ENCODE results near the gene COMTD1.
"Not testable (repeated sequence)": the region's sequence is repeated elsewhere in the genome, so short reads cannot be mapped to it uniquely, and the experiment has no call there.

Gene COMTD1

DNA sequence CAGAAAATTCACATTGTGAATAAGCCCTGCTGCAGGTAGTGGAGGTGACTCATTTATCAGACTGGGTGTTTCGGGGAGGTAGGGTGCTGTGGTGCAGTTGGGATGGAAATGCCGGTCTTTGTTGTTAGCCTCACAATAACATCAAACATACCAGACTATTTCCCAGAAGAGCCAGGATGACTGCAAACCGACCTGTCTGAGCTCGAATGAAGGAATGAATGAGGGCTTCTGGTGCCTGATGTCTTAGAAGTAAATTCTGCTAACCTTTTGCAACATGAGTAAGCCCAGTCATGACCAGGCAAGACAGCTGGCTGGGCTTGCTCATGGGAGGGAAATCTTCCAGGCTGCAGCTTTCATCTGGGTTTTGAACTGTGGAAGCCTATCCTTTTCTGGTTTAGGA, 27.6 kb downstream of the COMTD1 start:
- ATAC-seq: no peak
- TF ChIP-seq ZNF565 (CRISPR knock-in tag; conservative IDR thresholded peaks at IDR 0.05; ENCODE audit: low read depth) (no peak), OSR1 (CRISPR knock-in tag; IDR thresholded peaks at IDR 0.05) (no peak), ZFP3 (CRISPR knock-in tag; IDR thresholded peaks at IDR 0.05) (no peak), TSHZ2 (CRISPR knock-in tag; IDR thresholded peaks at IDR 0.05) (no peak), BACH2 (CRISPR knock-in tag; IDR thresholded peaks at IDR 0.05; ENCODE audit: borderline replicate concordance) (no peak), TOX (CRISPR knock-in tag; IDR thresholded peaks at IDR 0.05; ENCODE audit: borderline replicate concordance) (no peak), ZNF70 (CRISPR knock-in tag; IDR thresholded peaks at IDR 0.05) (no peak), ARNTL (CRISPR knock-in tag; IDR thresholded peaks at IDR 0.05; ENCODE audit: borderline replicate concordance, low read depth) (no peak), PPARA (CRISPR knock-in tag; IDR thresholded peaks at IDR 0.05; ENCODE audit: borderline replicate concordance) (no peak), ISL1 (CRISPR knock-in tag; IDR thresholded peaks at IDR 0.05) (no peak), ZNF8 (CRISPR knock-in tag; IDR thresholded peaks at IDR 0.05) (no peak), TCF4 (CRISPR knock-in tag; IDR thresholded peaks at IDR 0.05; ENCODE audit: borderline replicate concordance) (no peak), SNAI2 (CRISPR knock-in tag; IDR thresholded peaks at IDR 0.05) (no peak)
- TF ChIP-seq, protein P1, sequence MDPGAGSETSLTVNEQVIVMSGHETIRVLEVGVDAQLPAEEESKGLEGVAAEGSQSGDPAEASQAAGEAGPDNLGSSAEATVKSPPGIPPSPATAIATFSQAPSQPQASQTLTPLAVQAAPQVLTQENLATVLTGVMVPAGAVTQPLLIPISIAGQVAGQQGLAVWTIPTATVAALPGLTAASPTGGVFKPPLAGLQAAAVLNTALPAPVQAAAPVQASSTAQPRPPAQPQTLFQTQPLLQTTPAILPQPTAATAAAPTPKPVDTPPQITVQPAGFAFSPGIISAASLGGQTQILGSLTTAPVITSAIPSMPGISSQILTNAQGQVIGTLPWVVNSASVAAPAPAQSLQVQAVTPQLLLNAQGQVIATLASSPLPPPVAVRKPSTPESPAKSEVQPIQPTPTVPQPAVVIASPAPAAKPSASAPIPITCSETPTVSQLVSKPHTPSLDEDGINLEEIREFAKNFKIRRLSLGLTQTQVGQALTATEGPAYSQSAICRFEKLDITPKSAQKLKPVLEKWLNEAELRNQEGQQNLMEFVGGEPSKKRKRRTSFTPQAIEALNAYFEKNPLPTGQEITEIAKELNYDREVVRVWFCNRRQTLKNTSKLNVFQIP (CRISPR knock-in tag; IDR thresholded peaks at IDR 0.05; ENCODE audit: borderline replicate concordance, low read depth): no peak

GRCh38 chr10:75207857-75208144, 28.0 kb downstream of the COMTD1 start:
- no peak for ATAC-seq
- TF ChIP-seq PPARA (CRISPR knock-in tag; IDR thresholded peaks at IDR 0.05; ENCODE audit: borderline replicate concordance): no peak

DNA sequence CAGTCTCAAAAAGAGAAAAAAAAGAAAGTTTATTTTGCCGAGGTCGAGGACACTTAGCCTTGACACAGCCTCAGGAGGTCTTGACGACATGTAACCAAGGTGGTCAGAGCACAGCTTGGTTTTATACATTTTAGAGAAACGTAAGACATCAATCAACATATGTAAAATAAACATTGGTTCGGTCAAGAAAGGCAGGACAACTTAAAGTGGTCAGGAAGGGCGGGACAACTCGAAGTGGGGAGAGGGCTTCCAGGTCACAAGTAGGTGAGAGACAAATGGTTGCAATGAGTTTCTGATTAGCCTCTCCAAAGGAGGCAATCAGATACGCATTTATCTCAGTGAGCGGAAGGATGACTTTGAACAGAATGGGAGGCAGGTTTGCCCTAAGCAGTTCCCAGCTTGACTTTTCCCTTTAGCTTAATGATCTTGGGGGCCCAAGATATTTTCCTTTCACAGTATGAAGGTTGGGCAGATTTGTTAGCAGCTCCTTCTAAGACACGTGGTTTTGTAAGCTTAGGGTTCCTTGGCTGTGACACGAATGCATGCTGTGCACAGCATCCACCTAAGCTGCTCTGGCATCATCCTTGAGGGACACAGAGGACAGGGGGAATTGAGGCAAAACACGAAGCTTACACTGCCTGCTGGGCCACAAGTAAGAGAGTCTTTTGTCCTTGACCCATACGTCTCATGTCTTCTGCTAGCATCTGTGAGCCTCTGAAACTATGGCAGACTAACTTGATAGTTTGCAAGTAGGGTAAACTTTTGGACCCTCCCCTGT, 28.5 kb downstream of the COMTD1 start:
- no peak for ATAC-seq
- TF ChIP-seq CREB5 (CRISPR knock-in tag; IDR thresholded peaks at IDR 0.05; ENCODE audit: low read depth) (no peak), ZNF565 (CRISPR knock-in tag; conservative IDR thresholded peaks at IDR 0.05; ENCODE audit: low read depth) (no peak), RARB (CRISPR knock-in tag; IDR thresholded peaks at IDR 0.05) (no peak), ISL1 (CRISPR knock-in tag; IDR thresholded peaks at IDR 0.05) (no peak), OSR1 (CRISPR knock-in tag; IDR thresholded peaks at IDR 0.05) (no peak), GLIS3 (CRISPR knock-in tag; IDR thresholded peaks at IDR 0.05) (no peak), TSHZ2 (CRISPR knock-in tag; IDR thresholded peaks at IDR 0.05) (no peak), SNAI2 (CRISPR knock-in tag; IDR thresholded peaks at IDR 0.05) (no peak), TCF4 (CRISPR knock-in tag; IDR thresholded peaks at IDR 0.05; ENCODE audit: borderline replicate concordance) (no peak), ESRRG (CRISPR knock-in tag; IDR thresholded peaks at IDR 0.05) (no peak), PATZ1 (CRISPR knock-in tag; IDR thresholded peaks at IDR 0.05; ENCODE audit: borderline replicate concordance) (no peak)

DNA sequence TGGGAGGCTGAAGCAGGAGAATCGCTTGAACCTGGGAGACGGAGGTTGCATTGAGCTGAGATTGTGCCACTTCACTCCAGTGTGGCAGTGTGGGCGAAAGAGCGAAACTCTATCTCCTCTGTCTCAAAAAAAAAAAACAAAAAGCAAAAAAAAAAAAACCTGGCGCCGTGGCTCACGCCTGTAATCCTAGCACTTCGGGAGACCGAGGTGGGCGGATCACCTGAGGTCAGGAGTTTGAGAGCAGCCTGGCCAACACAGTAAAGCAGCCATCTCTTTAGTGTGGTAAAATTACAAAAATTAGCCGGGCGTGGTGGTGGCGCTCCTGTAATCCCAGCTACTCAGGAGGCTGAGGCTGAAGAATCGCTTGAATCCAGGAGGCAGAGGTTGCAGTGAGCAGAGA, 29.1 kb downstream of the COMTD1 start:
- ATAC-seq: not testable (repeated sequence)
